MM.1S (cell line): Measurements from ENCODE around the gene ANKRD13D.

Experiments used
- DNase-seq: peaks from one replicate; pipeline ENCODE4 v3.0.0-alpha.2; 2015
- H2AFZ ChIP-seq: fragments of 300-600 bp; sonication (generic); 2 replicates; pipeline ENCODE4 v1.6.0; 2016; ENCODE audit warnings: antibody characterized with exemption, low read length
- H3F3A ChIP-seq: fragments of 300-600 bp; sonication (generic); 2 replicates; pipeline ENCODE4 v1.6.1; 2016; ENCODE audit warnings: mild to moderate bottlenecking, antibody characterized with exemption, low read length, moderate library complexity, mixed read lengths; ENCODE audit not compliant: insufficient read depth
- H3K27ac ChIP-seq: fragments of 300-600 bp; sonication (generic); 2 replicates; pipeline ENCODE4 v1.5.1; 2016; ENCODE audit warnings: mild to moderate bottlenecking, low read length
- H3K27me3 ChIP-seq: fragments of 300-600 bp; sonication (generic); replicated peaks from 2 replicates; pipeline ENCODE4 v1.6.0; 2016; ENCODE audit warnings: low read length; ENCODE audit not compliant: insufficient read depth
- H3K36me3 ChIP-seq: fragments of 300-600 bp; sonication (generic); replicated peaks from 2 replicates; pipeline ENCODE4 v1.6.1; 2016; ENCODE audit warnings: mild to moderate bottlenecking, low read length, mixed read lengths; ENCODE audit not compliant: insufficient read depth
- H3K4me1 ChIP-seq: fragments of 300-600 bp; sonication (generic); 2 replicates; pipeline ENCODE4 v1.6.1; 2016; ENCODE audit warnings: low read length, mixed read lengths
- H3K4me2 ChIP-seq: fragments of 300-600 bp; sonication (generic); 2 replicates; pipeline ENCODE4 v1.6.0; 2016; ENCODE audit warnings: low read depth, low read length
- H3K4me3 ChIP-seq: fragments of 300-600 bp; sonication (generic); 2 replicates; pipeline ENCODE4 v1.5.1; 2016; ENCODE audit warnings: low read length, mixed read lengths
- H3K79me2 ChIP-seq: fragments of 300-600 bp; sonication (generic); 2 replicates; pipeline ENCODE4 v1.6.1; 2016; ENCODE audit warnings: mixed run types, low read length, mixed read lengths
- H3K9ac ChIP-seq: fragments of 300-600 bp; sonication (generic); 2 replicates; pipeline ENCODE4 v1.6.1; 2016; ENCODE audit warnings: low read length, mixed read lengths
- H3K9me2 ChIP-seq: fragments of 300-600 bp; sonication (generic); replicated peaks from 2 replicates; pipeline ENCODE4 v1.6.1; 2016; ENCODE audit warnings: mild to moderate bottlenecking, low read length, mixed read lengths; ENCODE audit not compliant: insufficient read depth
- H3K9me3 ChIP-seq: fragments of 300-600 bp; sonication (generic); replicated peaks from 2 replicates; pipeline ENCODE4 v1.6.1; 2016; ENCODE audit warnings: mild to moderate bottlenecking, low read length, mixed read lengths; ENCODE audit not compliant: insufficient read depth
- H4K20me1 ChIP-seq: fragments of 300-600 bp; sonication (generic); 2 replicates; pipeline ENCODE4 v1.6.1; 2016; ENCODE audit warnings: mild to moderate bottlenecking, low read length, moderate library complexity, mixed read lengths; ENCODE audit not compliant: insufficient read depth
- EZH2 ChIP-seq: fragments of 300-600 bp; sonication (generic); optimal IDR thresholded peaks from 2 replicates; pipeline ENCODE3; 2017; ENCODE audit warnings: low read depth, mild to moderate bottlenecking, antibody characterized with exemption, low read length, mixed read lengths
- EZH2phosphoT487 ChIP-seq: fragments of 300-600 bp; sonication (generic); IDR thresholded peaks from 2 replicates; pipeline ENCODE4 v1.6.1; 2018; ENCODE audit warnings: antibody characterized with exemption, low read length
- TF ChIP-seq, protein P1 (sequence below): fragments of 300-600 bp; sonication (generic); IDR thresholded peaks from 2 replicates; pipeline ENCODE4 v1.5.1; 2016; ENCODE audit warnings: antibody characterized with exemption, low read length, mixed read lengths

ANKRD13D gene

DNA sequence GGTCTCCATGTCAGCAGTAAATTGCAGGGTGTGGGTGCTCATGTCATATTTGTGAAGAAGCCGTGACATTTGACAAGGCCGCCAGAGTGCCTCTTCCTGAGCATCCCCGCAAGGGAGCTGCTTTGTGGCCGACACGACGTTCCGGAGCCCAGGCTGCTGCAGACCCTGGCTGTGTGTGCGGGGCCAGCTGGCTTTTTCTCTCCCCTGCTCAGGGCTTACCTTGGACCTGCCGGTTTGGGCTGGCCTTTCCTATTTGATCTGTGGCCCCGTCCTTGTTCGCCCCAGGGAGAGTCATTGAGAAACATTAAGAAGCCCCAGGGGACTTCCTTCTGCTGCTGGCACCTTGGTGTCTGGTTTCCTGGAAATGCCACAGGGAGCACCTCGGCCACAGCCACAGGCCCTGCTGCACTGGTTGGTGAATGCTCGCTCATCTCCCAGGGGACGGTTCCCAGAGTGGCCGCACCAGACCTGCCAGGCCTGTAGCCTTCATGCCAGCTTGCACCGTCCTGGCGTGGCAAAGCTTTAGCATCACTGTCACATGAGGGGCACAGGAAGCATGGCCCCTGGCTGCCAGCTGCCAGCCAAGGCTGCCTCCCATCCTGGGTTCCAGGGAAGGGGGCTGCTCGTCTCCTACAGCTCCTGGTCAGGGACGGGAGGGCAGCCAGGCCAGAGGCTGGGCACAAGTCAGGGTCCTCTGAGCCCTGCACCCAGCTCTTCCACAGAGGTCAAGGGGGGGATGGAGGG is 17.4 kb upstream of the ANKRD13D start:
- H2AFZ ChIP-seq: no peak overlapping the region
- H3K36me3 ChIP-seq: no peaks in the 10 kb centered on the region; the same call in 1 of the 2 replicates
- TF ChIP-seq, protein P1, sequence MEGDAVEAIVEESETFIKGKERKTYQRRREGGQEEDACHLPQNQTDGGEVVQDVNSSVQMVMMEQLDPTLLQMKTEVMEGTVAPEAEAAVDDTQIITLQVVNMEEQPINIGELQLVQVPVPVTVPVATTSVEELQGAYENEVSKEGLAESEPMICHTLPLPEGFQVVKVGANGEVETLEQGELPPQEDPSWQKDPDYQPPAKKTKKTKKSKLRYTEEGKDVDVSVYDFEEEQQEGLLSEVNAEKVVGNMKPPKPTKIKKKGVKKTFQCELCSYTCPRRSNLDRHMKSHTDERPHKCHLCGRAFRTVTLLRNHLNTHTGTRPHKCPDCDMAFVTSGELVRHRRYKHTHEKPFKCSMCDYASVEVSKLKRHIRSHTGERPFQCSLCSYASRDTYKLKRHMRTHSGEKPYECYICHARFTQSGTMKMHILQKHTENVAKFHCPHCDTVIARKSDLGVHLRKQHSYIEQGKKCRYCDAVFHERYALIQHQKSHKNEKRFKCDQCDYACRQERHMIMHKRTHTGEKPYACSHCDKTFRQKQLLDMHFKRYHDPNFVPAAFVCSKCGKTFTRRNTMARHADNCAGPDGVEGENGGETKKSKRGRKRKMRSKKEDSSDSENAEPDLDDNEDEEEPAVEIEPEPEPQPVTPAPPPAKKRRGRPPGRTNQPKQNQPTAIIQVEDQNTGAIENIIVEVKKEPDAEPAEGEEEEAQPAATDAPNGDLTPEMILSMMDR: no peak
- TF ChIP-seq EZH2 (no peak), EZH2phosphoT487 (no peak)
- peaks cover 45% of the 10 kb centered on the region for H4K20me1 ChIP-seq
- peaks cover 36% of the 10 kb centered on the region for H3F3A ChIP-seq
- H3K4me3 ChIP-seq: no peak overlapping the region
- no peaks in the 10 kb centered on the region for H3K9me2 ChIP-seq
- no peaks in the 10 kb centered on the region for H3K27me3 ChIP-seq
- no peaks in the 10 kb centered on the region for H3K9me3 ChIP-seq
- no peak for DNase-seq
- peak overlapping the region; percentile 11; the same call in 1 of the 2 replicates for H3K27ac ChIP-seq
- H3K9ac ChIP-seq: no peak overlapping the region; the same call in 1 of the 2 replicates
- H3K4me1 ChIP-seq: peaks cover 75% of the 10 kb centered on the region
- peak overlapping the region; percentile 90; the same call in 1 of the 2 replicates for H3K4me2 ChIP-seq
- H3K79me2 ChIP-seq: peaks cover 100% of the 10 kb centered on the region

DNA sequence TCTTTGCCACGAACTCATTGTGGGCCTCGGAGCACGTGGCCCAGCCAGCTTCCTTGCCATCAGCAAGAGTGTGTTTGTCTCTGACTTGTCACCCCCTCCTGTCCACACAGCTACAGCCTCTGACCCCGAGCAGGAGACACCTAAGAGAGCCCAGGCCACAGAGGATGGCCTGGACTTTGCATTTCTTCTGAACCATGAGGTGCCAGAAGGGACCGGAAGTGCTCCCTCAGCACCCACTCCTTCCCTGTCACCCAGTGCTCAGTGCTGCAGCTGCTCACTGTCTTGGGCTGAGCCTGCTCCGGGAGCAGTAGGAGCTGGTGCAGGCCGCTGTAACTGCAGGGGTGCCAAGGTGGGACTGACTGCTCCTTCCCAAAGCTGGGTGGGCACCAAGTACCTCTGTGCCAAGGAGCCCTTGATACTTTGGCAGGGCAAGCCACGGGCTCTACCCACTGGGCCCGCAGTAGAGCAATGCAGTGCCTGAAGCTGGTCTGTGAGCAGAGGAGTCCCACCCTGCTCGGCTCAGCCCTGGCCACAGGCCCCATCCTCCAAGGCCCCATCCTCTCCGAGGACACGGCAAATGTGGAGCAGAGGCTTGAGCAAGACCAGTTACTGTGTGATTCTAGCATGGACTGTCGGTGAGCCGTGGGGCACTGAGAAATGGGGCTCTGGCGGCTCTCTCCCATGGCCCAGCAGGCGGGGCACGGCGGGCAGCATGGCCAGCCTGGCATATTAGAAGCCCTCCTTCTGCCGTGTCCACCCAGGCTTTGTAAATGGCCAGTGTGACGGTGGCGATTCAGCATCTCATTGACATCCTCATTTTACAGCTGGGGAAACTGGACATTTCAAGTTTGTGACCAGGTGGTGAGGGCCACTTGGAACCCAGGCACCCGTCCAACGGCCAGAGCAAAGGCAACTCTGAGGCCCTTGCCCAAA is 16.5 kb upstream of the ANKRD13D start:
- Histone ChIP-seq H4K20me1 (peaks cover 45% of the 10 kb centered on the region), H2AFZ (no peak overlapping the region), H3K4me2 (peak overlapping the region; percentile 90; the same call in 1 of the 2 replicates), H3K9ac (no peak overlapping the region; the same call in 1 of the 2 replicates), H3K27me3 (no peaks in the 10 kb centered on the region), H3K4me1 (peaks cover 82% of the 10 kb centered on the region), H3F3A (peaks cover 38% of the 10 kb centered on the region), H3K9me2 (no peaks in the 10 kb centered on the region), H3K9me3 (no peaks in the 10 kb centered on the region), H3K27ac (peak overlapping the region; percentile 11; the same call in 1 of the 2 replicates), H3K79me2 (peaks cover 96% of the 10 kb centered on the region), H3K4me3 (no peak overlapping the region), H3K36me3 (no peaks in the 10 kb centered on the region; the same call in 1 of the 2 replicates)
- TF ChIP-seq EZH2 (no peak), EZH2phosphoT487 (no peak)
- TF ChIP-seq, protein P1: no peak
- no peak for DNase-seq

DNA sequence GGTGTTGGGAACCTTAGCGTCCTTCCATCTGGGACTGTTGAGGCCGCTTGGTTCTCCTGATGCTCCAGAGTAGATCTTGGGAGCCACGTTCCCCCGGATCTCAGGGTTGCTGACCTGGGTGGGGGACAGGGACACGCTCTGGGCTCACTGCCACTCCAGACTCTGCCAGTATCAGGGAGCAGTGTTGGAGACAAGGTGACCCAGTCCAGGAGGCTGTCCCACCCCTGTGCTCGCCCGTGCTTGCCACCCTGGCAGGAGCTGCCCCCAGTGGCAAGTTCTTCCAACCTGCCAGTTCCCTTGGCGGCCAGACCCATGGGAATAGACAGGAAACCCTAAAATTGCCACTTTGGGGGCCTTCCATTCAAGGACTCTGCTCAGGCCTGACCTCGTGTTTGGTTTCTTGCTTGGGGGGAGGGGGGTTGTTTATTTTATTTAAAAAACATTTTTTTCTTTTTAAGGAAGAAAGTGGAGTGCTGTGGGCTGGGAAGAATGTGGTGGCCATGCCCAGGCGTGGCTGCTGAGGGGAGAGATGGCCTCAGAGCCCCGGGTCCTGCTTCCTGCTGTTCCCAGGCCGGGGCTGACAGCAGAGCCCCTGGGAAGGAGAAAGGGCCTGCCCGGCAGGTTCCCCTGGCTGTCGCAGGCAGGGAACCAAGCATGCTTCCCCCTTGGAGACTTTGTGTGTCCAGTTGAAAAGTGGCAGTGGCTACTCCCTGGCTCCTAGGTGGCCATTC is 15.7 kb upstream of the ANKRD13D start:
- H3K27ac ChIP-seq: no peak overlapping the region
- peaks cover 87% of the 10 kb centered on the region for H3K4me1 ChIP-seq
- peaks cover 96% of the 10 kb centered on the region for H3K79me2 ChIP-seq

More for the DNA sequence above, 15.7 kb upstream of the ANKRD13D start:
- H3K9me3 ChIP-seq: no peaks in the 10 kb centered on the region
- no peak overlapping the region for H3K4me3 ChIP-seq
- H3K4me2 ChIP-seq: no peak overlapping the region
- H2AFZ ChIP-seq: no peak overlapping the region
- no peak for TF ChIP-seq EZH2
- TF ChIP-seq EZH2phosphoT487: no peak
- TF ChIP-seq, protein P1: no peak
- H3K9me2 ChIP-seq: no peaks in the 10 kb centered on the region
- H3K27me3 ChIP-seq: no peaks in the 10 kb centered on the region
- no peaks in the 10 kb centered on the region; the same call in 1 of the 2 replicates for H3K36me3 ChIP-seq
- DNase-seq: no peak
- peaks cover 33% of the 10 kb centered on the region for H3F3A ChIP-seq
- H3K9ac ChIP-seq: no peak overlapping the region
- H4K20me1 ChIP-seq: peaks cover 45% of the 10 kb centered on the region
